ENCODE results near the gene PLXNA2. TPM values are rescaled to one million over a fixed set of nuclear protein-coding genes. Genes with fewer than 3 reads are reported as not detected.

The PLXNA2 gene
- total and polyA plus RNA-seq, 2 of the 8 experiments (the other 6 are each of a cell fraction or from before 2014, with no cell fraction given), result 0.33 to 1.5 TPM

DNA sequence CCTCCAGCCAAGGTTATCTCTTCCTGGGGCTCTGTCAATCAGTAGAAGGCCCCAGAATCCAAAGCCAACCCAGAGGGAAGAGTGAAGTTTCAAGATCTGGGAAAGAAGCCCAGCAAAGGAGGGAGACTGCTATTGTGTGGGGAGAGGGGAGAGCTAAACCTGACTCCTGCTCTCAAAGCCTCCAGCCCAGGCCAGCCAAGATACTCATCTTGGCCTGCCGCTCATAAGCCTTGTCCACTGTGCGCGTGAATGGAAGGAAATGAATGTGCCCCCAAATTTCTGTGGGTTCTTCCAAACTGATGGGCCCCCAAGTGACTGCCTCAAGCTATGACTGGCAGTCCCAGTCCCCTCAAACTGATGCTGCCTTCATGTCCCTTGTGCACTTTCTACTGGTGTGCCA, 2.0 kb downstream of the PLXNA2 start:
- Histone ChIP-seq H3K4me2 (ENCODE audit: insufficient read depth in 1 of 2, low read depth in 2 of 2, low read length in 2 of 2) (no peak overlapping the region; a peak in 1 of 4 replicates), H3K27ac (ENCODE audit: low read depth, low read length) (no peak overlapping the region), H3K79me1 (ENCODE audit: low read depth, low read length) (no peaks in the 10 kb centered on the region), H2BK20ac (ENCODE audit: low read length) (no peak overlapping the region), H4K8ac (ENCODE audit: extremely low read depth, insufficient read depth, low read length) (no peak overlapping the region), H4K5ac (ENCODE audit: insufficient read length, low read depth, low read length) (no peak overlapping the region), H3K9me3 (ENCODE audit: insufficient read depth in 2 of 2, low read depth in 1 of 2, low read length in 1 of 2) (no peaks in the 10 kb centered on the region), H3K27me3 (replicated peaks in 1 of 4; ENCODE audit: control insufficient read depth in 3 of 4, extremely low read depth in 1 of 4, insufficient read depth in 3 of 4, low read length in 3 of 4) (peaks cover 16 to 44% (median 37%) of the 10 kb centered on the region in 4 experiments), H4K91ac (replicated peaks; ENCODE audit: insufficient read length, low read length) (no peak overlapping the region), H3K4me1 (replicated peaks in 1 of 4; ENCODE audit: control insufficient read depth in 3 of 4, insufficient read depth in 4 of 4, low read length in 3 of 4) (peaks cover 3 to 14% (median 6%) of the 10 kb centered on the region in 4 experiments; a peak in 6 of 7 replicates), H3K23ac (ENCODE audit: insufficient read length) (no peak overlapping the region), H3K4ac (replicated peaks; ENCODE audit: insufficient read length, low read depth, low read length) (no peak overlapping the region), H2BK120ac (replicated peaks; ENCODE audit: low read depth, low read length) (no peak overlapping the region), H2AFZ (ENCODE audit: low read length) (no peak overlapping the region), H3K4me3 (ENCODE audit: extremely low read depth in 1 of 4, insufficient read depth in 2 of 4, low read depth in 3 of 4, low read length in 4 of 4) (no peak overlapping the region), H2AK5ac (ENCODE audit: low read depth, low read length) (no peak overlapping the region), H3K36me3 (ENCODE audit: control insufficient read depth in 2 of 4, insufficient read depth in 4 of 4, low read length in 3 of 4) (no peaks in the 10 kb centered on the region), H3K56ac (replicated peaks; ENCODE audit: insufficient read length, low read depth, low read length) (no peak overlapping the region), H3K79me2 (ENCODE audit: control insufficient read depth in 1 of 2, insufficient read depth in 2 of 2, low read length in 2 of 2) (no peaks in the 10 kb centered on the region), H3K23me2 (ENCODE audit: low read depth, low read length) (peaks cover 20% of the 10 kb centered on the region; the same call in 1 of the 2 replicates), H2BK5ac (ENCODE audit: low read depth, low read length) (no peak overlapping the region), H2BK12ac (ENCODE audit: low read depth, low read length) (no peak overlapping the region), H2BK15ac (ENCODE audit: low read length) (no peak overlapping the region), H3K9ac (replicated peaks in 1 of 4; ENCODE audit: extremely low read depth in 1 of 4, low read depth in 3 of 4, low read length in 3 of 4) (no peak overlapping the region), H3K18ac (ENCODE audit: extremely low read depth, low read length) (no peak overlapping the region), H4K20me1 (replicated peaks in 1 of 2; ENCODE audit: control insufficient read depth in 1 of 2, insufficient read depth in 2 of 2, low read length in 2 of 2) (peaks cover 0 to 8% of the 10 kb centered on the region in 2 experiments), H3K14ac (ENCODE audit: insufficient read length) (no peak overlapping the region)
- TF ChIP-seq RNF2 (IDR thresholded peaks at IDR 0.05; ENCODE audit: borderline replicate concordance, low read depth, low read length, missing control alignments, poor library complexity, severe bottlenecking), result peak; percentile 42
- no peak for TF ChIP-seq PHF8 (conservative IDR thresholded peaks at IDR 0.05; ENCODE audit: low read depth, low read length)
- no peak for TF ChIP-seq POU5F1 (IDR thresholded peaks at IDR 0.05; ENCODE audit: low read depth, low read length)
- no peak for TF ChIP-seq KDM4A (IDR thresholded peaks at IDR 0.05; ENCODE audit: low read depth, low read length, severe bottlenecking)
- FAIRE-seq (no peak), DNase-seq (ENCODE audit: low read depth in 1 of 2, low spot score in 2 of 2) (no peak)
- ChIA-PET POLR2A (ENCODE audit: partially characterized antibody) (interaction anchor here (3.1 kb wide), 1 partner anchor 9 kb away, joined by 8 read pairs; no protein-coding TSS in a partner anchor), CTCF (ENCODE audit: partially characterized antibody) (interaction anchor here (0.7 to 16.9 kb wide), 21 partner anchors 8 to 260 kb away, joined by 3 to 315 read pairs (median 6); no protein-coding TSS in a partner anchor)
- 96% methylated on average over 3 of the region's 3 CpGs; no CpG with 5 or more reads in 1 of the 2 experiments for WGBS, 2 experiments (ENCODE audit: extremely low coverage in 1 of 2, insufficient coverage in 1 of 2, insufficient read length in 1 of 2, insufficient replicate concordance in 2 of 2, low coverage in 1 of 2, low lambda C conversion rate in 2 of 2, missing lambda C conversion rate in 1 of 2)
